K562 (cell line): Measurements from ENCODE around the gene FBXW8. TPM values are rescaled to one million over a fixed set of nuclear protein-coding genes. Genes with fewer than 3 reads are reported as not detected.

ENCODE experiments used
- ATAC-seq: fragments of 200-7000 bp; cut with Tn5 transposase; 3 replicates; pipeline ENCODE4 v1.9.1; 2020; ENCODE audit warnings: moderate library complexity
- BruUV-seq: library from RNA; stranded (reverse); fragments of 400-500 nt; replicated peaks from 2 replicates; lab custom pipeline; 2021; lab: Mats Ljungman, UMichigan
- CTCF ChIA-PET: fragments of 300-600 bp; formaldehyde crosslinking; extraction: SDS; loops from one replicate; lab custom pipeline; 2021; ENCODE audit warnings: low intra/inter-chr PET ratio; lab: Yijun Ruan, JAX
- POLR2A ChIA-PET: fragments of 300-600, 350-650 bp; sonication (Branson Sonifier 250); formaldehyde crosslinking; extraction: SDS; loops from one replicate; lab custom pipeline; 2021; ENCODE audit warnings: antibody characterized with exemption, inconsistent platforms; lab: Yijun Ruan, JAX
- DNase-seq, 4 experiments: peaks; one replicate each; pipeline versions ENCODE4 v3.0.0 to v3.0.0-alpha.2; 2011 to 2018; ENCODE audit warnings: low spot score in 3 of 4, mixed read lengths in 3 of 4; ENCODE audit errors: extremely low read depth in 1 of 4
- FAIRE-seq: peaks from 2 replicates; lab custom pipeline; 2011; peaks lifted over from hg19 to GRCh38; lab: Jason Lieb, UNC
- H2AFZ ChIP-seq: 2 replicates; pipeline ENCODE4 v1.6.0; 2011; ENCODE audit warnings: low read depth, low read length, control low read depth, inconsistent platforms
- H3K27ac ChIP-seq: fragments of 200-600 bp; 3 replicates; pipeline ENCODE4 v1.8.0; 2011; ENCODE audit warnings: low read depth, mild to moderate bottlenecking, control low read depth, inconsistent platforms, low read length, moderate library complexity, mixed read lengths; ENCODE audit errors: extremely low read depth
- H3K27me3 ChIP-seq, 2 experiments: fragments of 300-600 bp in 1 of 2; 2 replicates in 1 of 2; 3 replicates in 1 of 2; pipeline versions ENCODE4 v1.6.0 to v1.8.0; 2011; ENCODE audit warnings: inconsistent platforms in 2 of 2, low read length in 2 of 2, mild to moderate bottlenecking in 1 of 2, mixed read lengths in 1 of 2, moderate library complexity in 1 of 2; ENCODE audit not compliant: control insufficient read depth in 2 of 2, insufficient read depth in 2 of 2
- H3K36me3 ChIP-seq: fragments of 300-600 bp; 3 replicates; pipeline ENCODE4 v1.8.0; 2011; ENCODE audit warnings: mild to moderate bottlenecking, low read length, inconsistent platforms; ENCODE audit not compliant: control insufficient read depth, insufficient read depth
- H3K4me1 ChIP-seq, 2 experiments: fragments of 200-600 bp in 1 of 2; replicated peaks in 1 of 2; 2 replicates in 1 of 2; 3 replicates in 1 of 2; pipeline versions ENCODE4 v1.5.1 to v1.8.0; 2011; ENCODE audit warnings: inconsistent platforms in 2 of 2, low read length in 2 of 2, mild to moderate bottlenecking in 1 of 2, mixed read lengths in 1 of 2, moderate library complexity in 1 of 2; ENCODE audit not compliant: control insufficient read depth in 2 of 2, insufficient read depth in 2 of 2
- H3K4me2 ChIP-seq: 2 replicates; pipeline ENCODE4 v1.6.1; 2011; ENCODE audit warnings: low read length, control low read depth, inconsistent platforms, mixed read lengths; ENCODE audit not compliant: insufficient read depth
- H3K4me3 ChIP-seq: fragments of 200-600 bp; sonication (generic), shearing (Covaris generic); 2 replicates; pipeline ENCODE4 v1.5.1; 2016; ENCODE audit warnings: control low read depth, inconsistent platforms
- H3K79me2 ChIP-seq: fragments of 200-600 bp; 3 replicates; pipeline ENCODE4 v1.8.0; 2011; ENCODE audit warnings: low read length, inconsistent platforms; ENCODE audit not compliant: control insufficient read depth, insufficient read depth
- H3K9ac ChIP-seq, 2 experiments: 2 replicates each; pipeline versions ENCODE4 v1.6.0 to v1.6.1; 2011; ENCODE audit warnings: low read depth in 2 of 2, low read length in 2 of 2, control low read depth in 1 of 2, inconsistent platforms in 1 of 2, mild to moderate bottlenecking in 1 of 2, mixed read lengths in 1 of 2; ENCODE audit not compliant: insufficient read depth in 1 of 2
- H3K9me1 ChIP-seq: one replicate; pipeline ENCODE4 v1.6.0; 2011; ENCODE audit warnings: inconsistent platforms, mild to moderate bottlenecking, low read length, moderate library complexity; ENCODE audit not compliant: control insufficient read depth, insufficient read depth
- H3K9me3 ChIP-seq: replicated peaks from 2 replicates; pipeline ENCODE4 v1.5.1; 2011; ENCODE audit warnings: low read depth, low read length, inconsistent platforms; ENCODE audit not compliant: control insufficient read depth, insufficient read depth
- H4K20me1 ChIP-seq: replicated peaks from 2 replicates; pipeline ENCODE4 v1.6.1; 2011; ENCODE audit warnings: low read length, inconsistent platforms, mixed read lengths; ENCODE audit not compliant: control insufficient read depth, insufficient read depth
- BCOR ChIP-seq: fragments of 450-650 bp; IDR thresholded peaks from 2 replicates; pipeline ENCODE4 v1.6.1; 2016
- CHD1 ChIP-seq: fragments of 200-600 bp; sonication (generic); IDR thresholded peaks from one replicate; pipeline ENCODE4 v1.6.1; 2012; ENCODE audit warnings: mild to moderate bottlenecking, moderate library complexity, low read length, inconsistent platforms
- E2F3 ChIP-seq: fragments of 250-450 bp; sonication (Bioruptor Pico); IDR thresholded peaks from 2 replicates; pipeline ENCODE4 v1.4.0; 2020; ENCODE audit warnings: mild to moderate bottlenecking
- FOXA3 ChIP-seq, 2 experiments: fragments of 450-650 bp in 1 of 2; sonication (generic) in 1 of 2; formaldehyde crosslinking; IDR thresholded peaks in 1 of 2; conservative IDR thresholded peaks in 1 of 2; 2 replicates each; pipeline versions ENCODE4 v1.4.0 to v1.8.0; 2020 to 2022; ENCODE audit warnings: mild to moderate bottlenecking in 2 of 2, missing genetic modification reagents in 1 of 2
- HSF4 ChIP-seq: fragments of 250-450 bp; sonication (Bioruptor Pico); IDR thresholded peaks from 2 replicates; pipeline ENCODE4 v2.1.2; 2022; ENCODE audit warnings: mild to moderate bottlenecking, moderate library complexity, borderline replicate concordance
- KDM4B ChIP-seq, 2 experiments: fragments of 450-650 bp in 1 of 2; sonication (generic) in 1 of 2; IDR thresholded peaks; 2 replicates each; pipeline ENCODE4 v1.6.1; 2016 to 2017; ENCODE audit warnings: borderline replicate concordance in 2 of 2, antibody characterized with exemption in 1 of 2, low read depth in 1 of 2, mild to moderate bottlenecking in 1 of 2
- KDM5B ChIP-seq: fragments of 200-600 bp; sonication (generic); IDR thresholded peaks from 2 replicates; pipeline ENCODE4 v1.6.1; 2012; ENCODE audit warnings: low read depth, mild to moderate bottlenecking, moderate library complexity, low read length, control low read depth, inconsistent platforms; ENCODE audit not compliant: insufficient replicate concordance
- RBM22 ChIP-seq: fragments of 200-400 bp; formaldehyde crosslinking; IDR thresholded peaks from 2 replicates; pipeline ENCODE4 v1.6.1; 2018; ENCODE audit warnings: low read length, low read depth; ENCODE audit not compliant: poor library complexity, severe bottlenecking
- TEAD1 ChIP-seq, 2 experiments: fragments of 450-650 bp in 1 of 2; sonication (generic) in 1 of 2; formaldehyde crosslinking; IDR thresholded peaks; 2 replicates each; pipeline versions ENCODE4 v1.4.0 to v1.8.0; 2020 to 2022; ENCODE audit warnings: mild to moderate bottlenecking in 2 of 2, missing genetic modification reagents in 1 of 2
- TRIM28 ChIP-seq: fragments of 450-650 bp; IDR thresholded peaks from 2 replicates; pipeline ENCODE4 v1.6.1; 2017
- XRCC3 ChIP-seq: fragments of 450-650 bp; IDR thresholded peaks from 2 replicates; pipeline ENCODE4 v1.6.1; 2017; ENCODE audit warnings: mild to moderate bottlenecking, moderate library complexity
- ZNF217 ChIP-seq: sonication (generic); formaldehyde crosslinking; IDR thresholded peaks from 2 replicates; pipeline ENCODE4 v1.8.0; 2022; ENCODE audit warnings: mild to moderate bottlenecking, missing genetic modification reagents
- ZNF431 ChIP-seq: sonication (generic); formaldehyde crosslinking; IDR thresholded peaks from 2 replicates; pipeline ENCODE4 v1.8.0; 2022; ENCODE audit warnings: mild to moderate bottlenecking, missing genetic modification reagents
- ZNF717 ChIP-seq: fragments of 250-450 bp; sonication (Bioruptor Pico); IDR thresholded peaks from 2 replicates; pipeline ENCODE4 v1.5.0; 2021
- WGBS: fragments of 100-300 bp; shearing (Covaris generic); methylation state at CpG from one replicate; pipeline ENCODE4 v1.1.6; 2016; ENCODE audit warnings: low coverage, mixed read lengths; ENCODE audit not compliant: insufficient coverage; ENCODE audit errors: missing lambda C conversion rate; 5-methylcytosine and 5-hydroxymethylcytosine counted together
- in situ Hi-C: fragments of 300-500 bp; cut with MboI; formaldehyde crosslinking; loops from 4 replicates; pipeline ENCODE4 v1.15.0; 2018; ENCODE audit warnings: inconsistent platforms, mixed read lengths
- intact Hi-C: fragments of 100-400 bp; cut with micrococcal nuclease; formaldehyde crosslinking; loops from 2 replicates; pipeline ENCODE4 v1.14.2; 2022
- polyA plus RNA-seq, 8 experiments: library from polyadenylated mRNA; depleted of rRNA in 4 of 8; stranded (reverse) in 5 of 8; unstranded in 3 of 8; fragments of >200 nt; fragmentation: Nextera tagmentation in 2 of 8; fragmentation: Illumina TruSeq in 1 of 8; extraction: Ambion mirVana in 2 of 8; extraction: Trizol in 1 of 8; gene quantifications; 2 replicates each; pipeline versions ENCODE4 v1.2.1 to v1.2.3, GENCODE V29; 2011 to 2014; ENCODE audit warnings: inconsistent platforms in 1 of 8, missing spikeins in 1 of 8
- total RNA-seq, 7 experiments: library from RNA; depleted of rRNA in 6 of 7; stranded (reverse); fragments of >200 nt in 6 of 7; fragmentation: Illumina TruSeq in 2 of 7; extraction: Trizol in 2 of 7; gene quantifications; 2 replicates each; pipeline versions ENCODE4 v1.2.1 to v1.2.3, GENCODE V29; 2011 to 2021; ENCODE audit warnings: low replicate concordance in 1 of 7
- TF ChIP-seq, protein P1 (sequence below): fragments of 250-450 bp; sonication (Bioruptor Pico); IDR thresholded peaks from 2 replicates; pipeline ENCODE4 v1.5.0; 2020; ENCODE audit warnings: mild to moderate bottlenecking, borderline replicate concordance
- TF ChIP-seq, protein P2 (sequence below): fragments of 250-450 bp; sonication (Bioruptor Pico); IDR thresholded peaks from 2 replicates; pipeline ENCODE4 v1.4.0; 2020
- TF ChIP-seq, protein P3 (sequence below): fragments of 250-450 bp; sonication (Bioruptor Pico); IDR thresholded peaks from 2 replicates; pipeline ENCODE4 v1.5.0; 2022; ENCODE audit warnings: mild to moderate bottlenecking

FBXW8 gene
- total and polyA plus RNA-seq, 9 of the 15 experiments (the other 6 are each of a cell fraction or from before 2014, with no cell fraction given) = 0.58 to 8.3 (median 4.4) TPM

DNA sequence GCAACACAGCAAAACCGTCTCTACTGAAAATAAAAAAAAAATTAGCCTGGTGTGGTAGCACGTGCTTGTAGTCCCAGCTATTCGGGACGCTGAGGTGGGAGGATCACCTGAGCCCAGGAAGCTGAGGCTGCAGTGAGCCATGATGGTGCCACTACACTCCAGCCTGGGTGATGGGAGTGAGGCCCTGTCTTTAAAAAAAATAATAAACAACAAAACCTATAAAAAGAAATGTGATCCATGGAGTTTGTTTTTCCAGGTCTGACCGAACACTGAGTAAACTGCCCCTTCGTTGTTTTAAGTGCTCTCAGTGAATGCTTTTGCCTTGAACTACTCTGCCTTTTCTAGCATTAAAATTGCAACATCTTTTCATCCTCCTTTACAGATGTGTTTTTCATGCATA lies 111.7 kb downstream of the FBXW8 start:
- H3K27me3 ChIP-seq = no peaks in the 10 kb centered on the region
- H3K27ac ChIP-seq = no peak overlapping the region
- no peak for FAIRE-seq
- H3K9me3 ChIP-seq = no peaks in the 10 kb centered on the region
- ChIA-PET POLR2A (interaction anchor here (1.0 kb wide), 1 partner anchor 44 kb away, joined by 3 read pairs; no protein-coding TSS in a partner anchor), CTCF (interaction anchor here (0.6 to 1.4 kb wide), 3 partner anchors 52 to 98 kb away, joined by 3 to 4 read pairs (median 3); no protein-coding TSS in a partner anchor)
- H3K9ac ChIP-seq = no peak overlapping the region
- H3K9me1 ChIP-seq = peaks cover 5% of the 10 kb centered on the region
- ATAC-seq = no peak
- H4K20me1 ChIP-seq = no peaks in the 10 kb centered on the region
- intact Hi-C loops = no loop called here
- no peak for TF ChIP-seq RBM22
- no peak for TF ChIP-seq XRCC3
- TF ChIP-seq BCOR = no peak
- TF ChIP-seq, protein P1, sequence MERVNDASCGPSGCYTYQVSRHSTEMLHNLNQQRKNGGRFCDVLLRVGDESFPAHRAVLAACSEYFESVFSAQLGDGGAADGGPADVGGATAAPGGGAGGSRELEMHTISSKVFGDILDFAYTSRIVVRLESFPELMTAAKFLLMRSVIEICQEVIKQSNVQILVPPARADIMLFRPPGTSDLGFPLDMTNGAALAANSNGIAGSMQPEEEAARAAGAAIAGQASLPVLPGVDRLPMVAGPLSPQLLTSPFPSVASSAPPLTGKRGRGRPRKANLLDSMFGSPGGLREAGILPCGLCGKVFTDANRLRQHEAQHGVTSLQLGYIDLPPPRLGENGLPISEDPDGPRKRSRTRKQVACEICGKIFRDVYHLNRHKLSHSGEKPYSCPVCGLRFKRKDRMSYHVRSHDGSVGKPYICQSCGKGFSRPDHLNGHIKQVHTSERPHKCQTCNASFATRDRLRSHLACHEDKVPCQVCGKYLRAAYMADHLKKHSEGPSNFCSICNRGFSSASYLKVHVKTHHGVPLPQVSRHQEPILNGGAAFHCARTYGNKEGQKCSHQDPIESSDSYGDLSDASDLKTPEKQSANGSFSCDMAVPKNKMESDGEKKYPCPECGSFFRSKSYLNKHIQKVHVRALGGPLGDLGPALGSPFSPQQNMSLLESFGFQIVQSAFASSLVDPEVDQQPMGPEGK (CRISPR knock-in tag) = no peak
- TF ChIP-seq, protein P2, sequence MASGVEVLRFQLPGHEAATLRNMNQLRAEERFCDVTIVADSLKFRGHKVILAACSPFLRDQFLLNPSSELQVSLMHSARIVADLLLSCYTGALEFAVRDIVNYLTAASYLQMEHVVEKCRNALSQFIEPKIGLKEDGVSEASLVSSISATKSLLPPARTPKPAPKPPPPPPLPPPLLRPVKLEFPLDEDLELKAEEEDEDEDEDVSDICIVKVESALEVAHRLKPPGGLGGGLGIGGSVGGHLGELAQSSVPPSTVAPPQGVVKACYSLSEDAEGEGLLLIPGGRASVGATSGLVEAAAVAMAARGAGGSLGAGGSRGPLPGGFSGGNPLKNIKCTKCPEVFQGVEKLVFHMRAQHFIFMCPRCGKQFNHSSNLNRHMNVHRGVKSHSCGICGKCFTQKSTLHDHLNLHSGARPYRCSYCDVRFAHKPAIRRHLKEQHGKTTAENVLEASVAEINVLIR (CRISPR knock-in tag) = no peak
- no peak for TF ChIP-seq KDM4B (IDR thresholded peaks at IDR 0.05; ENCODE audit: borderline replicate concordance in 2 of 2, low read depth in 1 of 2)
- TF ChIP-seq, protein P3, sequence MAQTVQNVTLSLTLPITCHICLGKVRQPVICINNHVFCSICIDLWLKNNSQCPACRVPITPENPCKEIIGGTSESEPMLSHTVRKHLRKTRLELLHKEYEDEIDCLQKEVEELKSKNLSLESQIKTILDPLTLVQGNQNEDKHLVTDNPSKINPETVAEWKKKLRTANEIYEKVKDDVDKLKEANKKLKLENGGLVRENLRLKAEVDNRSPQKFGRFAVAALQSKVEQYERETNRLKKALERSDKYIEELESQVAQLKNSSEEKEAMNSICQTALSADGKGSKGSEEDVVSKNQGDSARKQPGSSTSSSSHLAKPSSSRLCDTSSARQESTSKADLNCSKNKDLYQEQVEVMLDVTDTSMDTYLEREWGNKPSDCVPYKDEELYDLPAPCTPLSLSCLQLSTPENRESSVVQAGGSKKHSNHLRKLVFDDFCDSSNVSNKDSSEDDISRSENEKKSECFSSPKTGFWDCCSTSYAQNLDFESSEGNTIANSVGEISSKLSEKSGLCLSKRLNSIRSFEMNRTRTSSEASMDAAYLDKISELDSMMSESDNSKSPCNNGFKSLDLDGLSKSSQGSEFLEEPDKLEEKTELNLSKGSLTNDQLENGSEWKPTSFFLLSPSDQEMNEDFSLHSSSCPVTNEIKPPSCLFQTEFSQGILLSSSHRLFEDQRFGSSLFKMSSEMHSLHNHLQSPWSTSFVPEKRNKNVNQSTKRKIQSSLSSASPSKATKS (CRISPR knock-in tag) = no peak
- no peak for TF ChIP-seq ZNF431 (CRISPR knock-in tag)
- no peak for TF ChIP-seq TRIM28
- no peak for TF ChIP-seq KDM5B
- no peak for TF ChIP-seq TEAD1 (CRISPR knock-in tag; IDR thresholded peaks at IDR 0.05)
- no peak for TF ChIP-seq ZNF217 (CRISPR knock-in tag)
- no peak for TF ChIP-seq E2F3
- TF ChIP-seq ZNF717 = no peak
- TF ChIP-seq HSF4 (CRISPR knock-in tag) = no peak
- TF ChIP-seq FOXA3 (CRISPR knock-in tag; conservative IDR thresholded peaks at IDR 0.05 in 1 of 2, IDR thresholded peaks at IDR 0.05 in 1 of 2) = no peak
- TF ChIP-seq CHD1 = no peak
- DNase-seq = no peak
- H3K79me2 ChIP-seq = no peaks in the 10 kb centered on the region
- no peak overlapping the region for H3K4me2 ChIP-seq
- peaks cover 29% of the 10 kb centered on the region for H3K36me3 ChIP-seq
- BruUV-seq = no TSS peak
- H3K4me1 ChIP-seq = peaks cover 4 to 8% of the 10 kb centered on the region in 2 experiments; a peak in 4 of 5 replicates
- H3K4me3 ChIP-seq = no peak overlapping the region
- in situ Hi-C loops = no loop called here
- 52% methylated on average over 4 of the region's 6 CpGs for WGBS
- H2AFZ ChIP-seq = no peak overlapping the region
